GM21360 (cell line): Measurements from ENCODE around the gene NEK10.
A peak's percentile ranks its signal among the peaks of the same experiment; 100 is the strongest.
"Not testable (repeated sequence)": the region's sequence is repeated elsewhere in the genome, so short reads cannot be mapped to it uniquely, and the experiment has no call there.

Source experiments
- ATAC-seq: cut with Tn5 transposase; IDR thresholded peaks from one replicate; pipeline ENCODE4 v1.9.1; 2021; ENCODE audit warnings: mild to moderate bottlenecking, moderate library complexity; ENCODE audit not compliant: unreplicated experiment

The NEK10 gene, protein sequence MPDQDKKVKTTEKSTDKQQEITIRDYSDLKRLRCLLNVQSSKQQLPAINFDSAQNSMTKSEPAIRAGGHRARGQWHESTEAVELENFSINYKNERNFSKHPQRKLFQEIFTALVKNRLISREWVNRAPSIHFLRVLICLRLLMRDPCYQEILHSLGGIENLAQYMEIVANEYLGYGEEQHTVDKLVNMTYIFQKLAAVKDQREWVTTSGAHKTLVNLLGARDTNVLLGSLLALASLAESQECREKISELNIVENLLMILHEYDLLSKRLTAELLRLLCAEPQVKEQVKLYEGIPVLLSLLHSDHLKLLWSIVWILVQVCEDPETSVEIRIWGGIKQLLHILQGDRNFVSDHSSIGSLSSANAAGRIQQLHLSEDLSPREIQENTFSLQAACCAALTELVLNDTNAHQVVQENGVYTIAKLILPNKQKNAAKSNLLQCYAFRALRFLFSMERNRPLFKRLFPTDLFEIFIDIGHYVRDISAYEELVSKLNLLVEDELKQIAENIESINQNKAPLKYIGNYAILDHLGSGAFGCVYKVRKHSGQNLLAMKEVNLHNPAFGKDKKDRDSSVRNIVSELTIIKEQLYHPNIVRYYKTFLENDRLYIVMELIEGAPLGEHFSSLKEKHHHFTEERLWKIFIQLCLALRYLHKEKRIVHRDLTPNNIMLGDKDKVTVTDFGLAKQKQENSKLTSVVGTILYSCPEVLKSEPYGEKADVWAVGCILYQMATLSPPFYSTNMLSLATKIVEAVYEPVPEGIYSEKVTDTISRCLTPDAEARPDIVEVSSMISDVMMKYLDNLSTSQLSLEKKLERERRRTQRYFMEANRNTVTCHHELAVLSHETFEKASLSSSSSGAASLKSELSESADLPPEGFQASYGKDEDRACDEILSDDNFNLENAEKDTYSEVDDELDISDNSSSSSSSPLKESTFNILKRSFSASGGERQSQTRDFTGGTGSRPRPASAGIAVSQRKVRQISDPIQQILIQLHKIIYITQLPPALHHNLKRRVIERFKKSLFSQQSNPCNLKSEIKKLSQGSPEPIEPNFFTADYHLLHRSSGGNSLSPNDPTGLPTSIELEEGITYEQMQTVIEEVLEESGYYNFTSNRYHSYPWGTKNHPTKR

GRCh38 chr3:27368831-27369607 is at the start of gene NEK10:
Gene NEK10 (minus strand): TSS chr3:27369383. CDS start chr3:27352882, 16,501 bp downstream.
- ATAC-seq = peak; percentile 100

- no peak for ATAC-seq
Measured at GRCh38 chr3:27415202-27415601, 46.0 kb upstream of the NEK10 start.

GRCh38 chr3:27392950-27393679 is 23.9 kb upstream of the NEK10 start:
- peak; percentile 83 for ATAC-seq

DNA sequence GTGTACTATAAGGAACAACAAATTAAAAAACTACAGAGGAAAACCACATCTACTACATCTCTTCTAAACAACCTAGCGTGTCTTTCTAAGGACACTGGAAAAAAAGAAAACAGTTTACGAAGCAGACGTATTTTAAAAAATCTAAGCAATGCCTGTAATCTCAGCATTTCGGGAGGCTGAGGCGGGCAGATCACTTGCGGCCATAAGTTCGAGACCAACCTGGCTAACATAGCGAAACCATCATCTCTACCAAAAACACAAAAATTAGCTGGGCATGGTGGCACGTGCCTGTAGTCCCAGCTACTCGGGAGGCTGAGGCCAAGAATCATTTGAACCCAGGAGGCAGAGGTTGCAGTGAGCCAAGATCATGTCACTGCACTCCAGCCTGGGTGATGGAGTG is 23.2 kb upstream of the NEK10 start:
- not testable (repeated sequence) for ATAC-seq

DNA sequence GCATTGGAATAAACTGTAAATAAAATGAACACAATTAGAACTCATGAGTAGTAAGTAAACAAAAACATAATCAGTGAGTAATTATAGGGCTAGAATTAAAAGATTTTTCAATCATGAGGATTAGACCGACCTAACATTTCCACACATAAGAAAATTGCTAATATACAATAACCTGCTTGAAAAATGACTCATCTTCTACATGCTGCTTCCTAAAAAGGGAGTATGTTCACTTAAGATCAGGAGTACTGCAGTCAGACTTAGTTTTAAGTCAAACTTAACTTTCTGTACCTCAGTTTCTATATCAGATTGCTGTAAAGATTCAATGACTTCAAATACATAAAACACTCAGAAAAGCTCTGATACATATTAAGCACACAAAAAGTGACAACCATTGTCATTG is 22.6 kb upstream of the NEK10 start:
- ATAC-seq = no peak

GRCh38 chr3:27387625-27388024 is 18.4 kb upstream of the NEK10 start:
- ATAC-seq = no peak

DNA sequence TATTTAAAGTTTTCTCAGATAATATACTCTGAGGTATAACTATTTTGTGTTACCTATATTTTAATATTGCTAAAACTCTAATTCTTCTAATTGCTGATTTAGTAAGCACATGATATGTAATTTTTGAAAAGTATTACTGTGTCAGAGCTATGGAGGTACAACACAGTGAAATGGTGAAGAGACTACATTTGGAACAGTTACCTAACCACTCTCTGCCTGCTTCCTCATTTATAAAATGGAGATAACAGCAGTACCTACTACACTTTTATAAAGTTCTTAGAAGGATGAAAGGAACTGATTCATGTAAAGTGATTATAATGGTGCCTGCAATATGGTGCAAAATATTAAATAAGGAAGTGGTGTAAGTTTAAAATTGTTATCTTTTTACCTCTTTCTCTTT is 16.3 kb upstream of the NEK10 start:
- no peak for ATAC-seq

GRCh38 chr3:27384191-27384590 is 15.0 kb upstream of the NEK10 start:
- ATAC-seq = no peak

DNA sequence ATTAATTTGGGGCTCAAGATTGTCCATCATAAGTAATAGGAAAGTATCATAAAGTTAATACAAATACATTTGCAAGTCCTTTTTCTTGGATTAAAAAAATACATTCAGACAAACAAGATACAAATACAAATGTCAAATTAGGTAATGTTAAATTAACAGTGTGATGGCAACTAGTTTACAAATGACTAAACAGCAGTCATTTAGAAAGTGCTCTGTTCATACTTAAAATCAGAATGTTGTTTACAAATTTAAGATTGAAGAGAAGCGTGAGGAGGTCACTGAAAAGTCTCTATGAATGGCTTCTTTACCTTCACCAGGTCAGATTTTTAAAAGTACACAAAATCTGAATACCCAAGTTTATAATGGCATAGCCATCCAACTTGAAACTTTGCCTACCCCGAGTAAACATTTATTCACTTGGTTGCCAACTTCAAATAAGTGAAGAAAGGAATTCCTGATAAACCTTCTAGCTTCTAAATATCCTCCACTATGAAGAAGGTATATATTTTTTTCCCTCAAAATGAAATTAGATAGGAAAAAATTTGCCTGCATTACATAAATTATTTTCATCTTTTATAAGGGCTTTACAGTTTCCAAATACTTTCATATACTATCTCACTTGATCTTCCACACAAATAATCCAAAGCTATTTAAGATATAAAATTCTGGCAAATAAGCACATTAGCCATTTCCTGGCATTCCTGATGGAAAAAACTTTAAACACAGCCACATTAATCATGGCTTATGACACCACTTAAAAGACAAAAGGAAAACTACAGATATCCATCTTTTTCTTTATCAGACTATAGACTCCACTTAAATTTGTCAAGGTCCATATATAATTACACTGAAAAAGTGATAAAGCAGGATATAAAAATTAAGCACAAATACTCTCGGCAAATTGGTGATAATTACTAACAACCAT is 11.5 kb upstream of the NEK10 start:
- ATAC-seq = no peak

GRCh38 chr3:27378331-27378730 is 9.1 kb upstream of the NEK10 start:
- no peak for ATAC-seq

DNA sequence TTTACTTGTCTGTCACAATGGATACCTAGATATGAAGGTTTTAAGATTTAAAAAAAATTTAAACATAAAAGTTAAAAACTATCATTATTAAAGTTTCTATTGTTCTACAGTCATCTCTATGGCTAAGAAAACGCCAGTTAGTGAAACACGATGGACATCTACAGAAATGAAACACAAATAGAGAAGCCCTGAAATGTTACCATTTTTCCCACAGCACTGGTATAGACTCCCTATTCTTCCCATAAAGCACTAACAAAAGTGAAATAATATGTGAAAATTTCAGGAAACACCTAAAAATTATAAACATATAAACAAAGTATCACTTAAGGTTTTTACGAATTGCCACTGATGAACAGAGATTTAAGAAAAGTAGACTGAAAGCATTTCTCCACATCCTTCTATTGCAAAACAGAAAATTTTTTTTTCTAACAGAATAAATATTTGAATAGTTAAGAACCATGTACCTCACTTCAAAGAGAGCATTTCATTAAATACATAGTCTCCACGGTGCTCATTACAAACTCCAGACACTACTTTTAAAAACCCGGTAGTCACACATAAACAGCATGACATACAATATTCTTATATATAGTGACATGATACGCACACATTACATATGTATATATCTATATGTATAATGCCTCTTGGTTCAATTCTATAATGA is 7.1 kb upstream of the NEK10 start:
- no peak for ATAC-seq

GRCh38 chr3:27366062-27366591 is 3.1 kb downstream of the NEK10 start:
- no peak for ATAC-seq

DNA sequence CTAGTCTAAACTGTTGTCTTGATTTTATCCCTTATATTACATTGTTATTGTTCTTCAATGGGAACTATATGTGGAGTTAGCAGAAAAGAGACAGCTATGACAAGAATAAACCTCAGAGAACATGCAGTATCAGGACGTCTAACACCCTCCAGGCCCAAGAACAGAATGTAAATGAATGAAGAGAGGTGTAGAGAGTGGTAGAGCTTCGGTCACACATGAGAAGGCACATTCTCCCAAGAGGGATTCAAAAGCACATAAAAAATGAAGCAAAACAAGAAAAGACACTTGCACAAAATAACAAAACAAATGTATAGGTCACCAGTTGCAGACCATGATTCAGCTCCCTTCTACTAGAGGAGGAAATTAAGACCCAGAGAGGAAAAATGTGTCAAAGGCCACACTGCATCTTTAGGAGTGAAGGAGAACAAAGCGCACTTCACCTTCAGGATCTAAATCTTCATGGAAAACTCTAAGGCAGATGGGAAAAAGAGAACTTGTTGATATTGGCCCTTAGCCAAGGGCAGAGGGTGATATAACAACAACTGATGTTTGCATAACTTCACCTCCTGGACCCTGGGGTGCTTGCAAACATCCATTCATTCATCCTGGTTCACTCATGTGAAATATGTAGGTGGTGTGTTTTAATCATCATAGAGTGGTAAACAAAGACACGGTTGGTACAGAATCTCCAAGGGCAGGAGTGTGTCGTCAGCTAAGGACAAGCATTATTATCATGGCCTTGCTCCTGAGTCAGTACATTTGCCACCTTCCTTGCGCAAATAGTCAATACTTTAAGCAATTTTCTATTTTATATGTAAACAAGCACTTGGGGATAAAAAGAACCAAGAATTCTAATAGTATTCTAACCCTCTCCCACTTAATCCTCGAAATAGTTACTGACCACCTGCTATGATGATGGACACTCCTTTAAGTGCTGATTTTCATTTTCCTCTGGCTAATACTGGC is 8.8 kb downstream of the NEK10 start:
- ATAC-seq = peak; percentile 38

DNA sequence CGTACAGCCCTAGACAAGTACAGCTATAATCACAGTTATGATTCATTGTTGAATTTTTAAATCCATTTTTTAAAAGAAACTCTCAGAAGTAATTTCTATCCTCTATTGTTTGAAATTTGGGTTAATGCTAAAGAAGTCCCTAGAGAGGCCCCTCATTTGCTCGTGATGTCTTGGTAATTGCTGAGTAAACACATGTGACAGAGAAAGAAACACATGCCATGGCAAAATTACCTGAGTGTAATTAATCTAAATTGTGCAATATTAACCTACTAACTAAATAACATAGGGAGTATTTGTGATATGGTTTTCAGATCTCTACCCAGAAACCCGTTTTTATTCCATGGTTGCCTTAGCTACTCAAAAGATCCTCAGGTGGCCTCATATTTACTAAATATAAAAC is 10.8 kb downstream of the NEK10 start:
- no peak for ATAC-seq

DNA sequence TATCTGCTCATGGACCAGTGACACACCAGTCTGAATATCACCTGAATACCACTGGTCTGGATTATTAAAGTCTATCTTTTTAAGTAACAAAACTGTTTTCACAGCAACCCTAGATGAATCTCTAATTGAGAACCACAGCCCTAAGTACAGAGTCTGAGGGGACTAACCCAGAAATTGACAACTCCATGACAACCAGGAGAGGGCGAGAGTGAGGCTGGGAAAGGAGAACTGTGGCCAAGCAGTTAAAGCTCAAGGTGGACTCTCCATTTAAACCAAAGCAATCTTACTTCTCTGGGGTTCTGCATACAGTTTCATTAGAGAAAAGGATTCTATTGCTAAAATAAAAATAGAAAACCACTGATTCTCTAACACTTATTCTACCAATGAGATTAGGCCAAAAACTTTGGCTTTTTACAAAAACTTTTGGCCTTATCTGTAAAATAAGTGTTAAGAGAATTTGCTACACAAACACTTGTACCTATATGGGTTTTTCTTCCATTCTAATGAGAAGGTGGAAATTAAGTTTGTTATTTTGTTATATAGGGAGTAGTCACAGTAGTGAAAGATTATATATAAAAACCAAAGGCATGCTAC is 11.4 kb downstream of the NEK10 start:
- ATAC-seq = peak; percentile 92

- ATAC-seq = no peak
Measured at GRCh38 chr3:27356976-27357375, 12.2 kb downstream of the NEK10 start.
